22Rv1 (cell line): ENCODE data around the gene TMEM200C.

Source experiments
- CTCF ChIP-seq: fragments of 450-650 bp; IDR thresholded peaks from 2 replicates; pipeline ENCODE4 v1.5.1; 2017; ENCODE audit warnings: mild to moderate bottlenecking
- ZFX ChIP-seq: fragments of 450-650 bp; IDR thresholded peaks from 2 replicates; pipeline ENCODE4 v1.6.1; 2017; ENCODE audit warnings: antibody characterized with exemption, borderline replicate concordance

GRCh38 chr18:5895876-5896740 lies 786 bp upstream of the TMEM200C start:
- TF ChIP-seq CTCF, result no peak
- no peak for TF ChIP-seq ZFX
